GM15510 (cell line): ENCODE data around the gene MEP1B.

Experiments used
- POLR2A ChIP-seq: IDR thresholded peaks from 3 replicates; pipeline ENCODE4 v1.6.1; 2011; ENCODE audit warnings: borderline replicate concordance; ENCODE audit not compliant: insufficient read length; ENCODE audit errors: extremely low read depth

The MEP1B gene

GRCh38 chr18:32201948-32202672 lies 12.3 kb downstream of the MEP1B start:
- no peak for TF ChIP-seq POLR2A

GRCh38 chr18:32208023-32208422 lies 18.2 kb downstream of the MEP1B start:
- TF ChIP-seq POLR2A: no peak

DNA sequence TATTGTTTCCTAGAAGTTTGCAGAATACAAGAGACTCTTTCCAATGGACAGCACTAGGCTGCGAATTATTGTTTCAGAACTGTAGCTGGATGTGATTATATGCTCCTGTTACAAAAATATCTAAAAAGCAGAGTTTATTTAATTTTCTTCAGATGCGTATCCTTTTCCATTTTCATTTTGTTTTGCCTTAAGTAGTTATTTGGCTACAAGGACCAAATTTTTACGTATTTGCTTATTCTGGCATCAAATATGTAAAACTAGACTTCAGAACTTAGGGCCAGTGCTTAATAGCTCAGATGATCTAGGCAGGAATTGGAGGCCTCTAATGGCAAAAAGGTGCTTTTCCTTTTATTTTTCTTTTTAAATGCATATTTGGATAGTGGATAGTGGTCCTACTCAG lies 18.7 kb downstream of the MEP1B start:
- TF ChIP-seq POLR2A: no peak

DNA sequence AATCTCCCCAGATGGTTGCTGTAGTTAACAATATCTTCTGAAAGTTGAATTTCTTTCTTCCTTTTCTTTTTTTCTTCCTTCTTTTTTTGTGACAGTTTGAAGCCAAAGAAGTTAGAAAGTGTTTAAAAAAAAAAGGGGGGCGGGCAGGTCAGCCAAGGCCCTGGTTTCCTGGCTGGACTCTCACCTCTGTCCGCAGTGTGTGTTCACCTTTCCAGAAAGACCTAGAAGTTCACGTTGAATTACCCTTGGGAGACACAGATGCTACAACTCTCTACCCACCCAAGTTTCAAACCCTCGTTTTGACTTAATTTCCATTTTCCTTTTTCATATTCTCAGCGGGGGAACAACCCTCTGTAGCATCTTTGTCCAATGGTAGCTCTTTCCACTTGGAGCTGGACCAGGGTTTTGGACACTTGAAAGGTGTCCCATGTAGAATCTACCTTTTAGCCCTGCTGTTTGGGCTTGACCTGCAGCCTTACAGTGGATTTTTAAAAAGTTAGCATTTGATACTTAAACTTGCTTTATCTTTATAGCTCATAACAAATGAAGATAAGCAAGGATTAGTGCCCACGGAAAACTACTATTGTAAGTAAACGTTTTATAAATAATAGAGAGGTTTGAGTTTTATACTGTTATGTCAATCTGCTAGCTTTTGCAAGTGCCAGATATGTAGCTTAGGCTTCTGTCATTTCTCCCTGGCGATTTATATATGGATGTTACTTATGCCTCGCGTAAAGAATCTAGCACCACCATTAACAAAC lies 20.0 kb downstream of the MEP1B start:
- TF ChIP-seq POLR2A: no peak

DNA sequence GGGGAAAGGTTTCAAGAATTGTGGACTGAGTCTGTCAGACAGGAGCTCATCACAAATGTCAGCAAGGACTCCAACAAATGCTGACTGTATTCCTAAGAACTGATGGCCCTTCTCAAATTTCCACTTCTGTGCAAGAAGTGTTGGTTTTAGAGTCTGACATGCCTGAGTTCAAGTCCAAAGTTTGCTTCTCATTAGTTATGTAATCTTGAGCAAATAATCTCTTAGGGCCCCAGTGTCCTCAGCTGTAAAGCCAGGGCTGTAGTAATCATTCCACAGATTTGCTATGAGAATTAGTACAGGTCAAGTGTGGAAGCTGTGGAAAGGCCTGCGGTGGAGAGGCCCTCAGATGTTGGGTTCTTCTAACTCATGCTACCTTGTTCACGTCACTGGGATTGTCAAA lies 23.9 kb downstream of the MEP1B start:
- TF ChIP-seq POLR2A: no peak

GRCh38 chr18:32216390-32216789 lies 26.6 kb downstream of the MEP1B start:
- TF ChIP-seq POLR2A: no peak

DNA sequence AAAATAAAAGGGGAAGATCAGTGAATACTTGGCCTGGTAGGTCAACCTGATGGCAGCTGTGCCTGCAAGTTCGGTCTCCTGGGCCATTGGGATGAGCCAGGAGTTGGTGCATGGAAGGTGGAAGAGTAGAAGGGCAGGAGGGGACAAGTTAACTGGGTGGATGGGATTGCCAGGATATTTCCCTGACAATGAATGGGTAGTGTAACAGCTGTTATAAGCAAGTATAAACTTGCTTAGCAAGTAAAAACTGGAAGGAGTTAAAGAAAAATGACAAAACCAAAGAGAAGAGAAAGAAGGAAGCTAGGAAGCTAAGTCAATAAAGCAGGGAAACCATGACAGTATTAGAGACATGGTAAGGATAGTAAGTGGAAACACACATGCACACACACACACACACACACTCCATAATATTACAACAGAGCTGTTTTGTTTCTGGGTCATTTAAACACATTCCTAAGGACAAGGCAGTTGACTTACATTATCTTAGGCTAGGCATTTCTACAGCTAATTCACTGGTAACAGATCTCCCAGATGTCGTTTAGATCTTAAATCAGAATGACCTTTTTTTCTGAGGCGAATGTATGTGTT lies 29.7 kb downstream of the MEP1B start:
- TF ChIP-seq POLR2A: no peak

- TF ChIP-seq POLR2A: no peak
Observed at GRCh38 chr18:32237049-32237448, 47.2 kb downstream of the MEP1B start.

DNA sequence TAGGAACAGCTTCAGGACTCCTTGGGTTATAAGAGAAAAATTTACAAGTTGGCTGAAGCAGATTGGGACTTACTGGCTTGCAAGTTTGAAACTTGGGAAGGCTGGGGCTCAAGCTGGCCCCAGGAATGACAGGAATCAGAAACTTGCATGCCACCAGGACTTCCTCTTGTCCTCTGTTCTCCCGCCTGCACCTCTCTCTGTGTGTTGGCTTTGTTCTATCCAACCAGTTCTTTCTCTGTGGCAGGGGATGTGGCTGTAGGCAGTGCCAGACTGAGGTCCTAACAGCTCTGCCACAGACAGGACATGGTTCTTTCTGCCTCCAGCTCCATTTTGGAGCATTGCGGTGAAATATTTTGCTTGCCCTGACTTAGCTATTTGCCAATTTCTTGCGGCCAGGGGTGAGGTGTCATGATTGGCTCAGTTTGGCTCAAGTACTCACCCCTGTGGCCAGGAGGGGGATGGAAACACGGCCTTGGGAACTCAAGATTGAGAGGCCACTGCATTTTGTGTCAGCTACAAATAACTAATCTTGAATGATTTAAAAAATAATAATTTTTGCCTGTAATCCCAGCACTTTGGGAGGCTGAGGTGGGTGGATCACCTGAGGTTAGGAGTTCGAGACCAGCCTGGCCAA lies 48.9 kb downstream of the MEP1B start:
- TF ChIP-seq POLR2A: no peak

GRCh38 chr18:32242395-32242794 lies 52.6 kb downstream of the MEP1B start:
- TF ChIP-seq POLR2A: no peak

- TF ChIP-seq POLR2A: no peak
Observed at GRCh38 chr18:32243358-32243757, 53.5 kb downstream of the MEP1B start.

DNA sequence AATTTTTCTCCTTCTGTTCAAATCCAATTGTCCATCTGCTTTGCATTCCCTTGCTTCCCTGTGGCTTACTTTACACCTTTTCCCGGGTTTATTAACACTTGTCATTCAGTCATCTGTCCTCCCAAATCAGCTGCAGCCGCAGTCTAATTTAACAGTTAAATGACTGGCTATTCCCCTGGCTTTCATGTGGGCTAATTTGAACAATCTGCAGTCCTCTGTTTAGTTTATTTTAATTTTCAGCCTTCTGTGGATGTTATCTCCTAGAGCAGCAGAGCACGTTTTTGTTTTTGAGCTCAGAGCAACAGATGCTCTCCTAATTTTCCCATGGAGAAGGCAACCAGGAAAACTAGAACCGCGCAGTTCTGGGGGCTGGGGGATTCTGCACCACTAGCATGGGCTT lies 55.0 kb downstream of the MEP1B start:
- TF ChIP-seq POLR2A: no peak

- TF ChIP-seq POLR2A: no peak
Observed at GRCh38 chr18:32249147-32249929, 59.5 kb downstream of the MEP1B start.

DNA sequence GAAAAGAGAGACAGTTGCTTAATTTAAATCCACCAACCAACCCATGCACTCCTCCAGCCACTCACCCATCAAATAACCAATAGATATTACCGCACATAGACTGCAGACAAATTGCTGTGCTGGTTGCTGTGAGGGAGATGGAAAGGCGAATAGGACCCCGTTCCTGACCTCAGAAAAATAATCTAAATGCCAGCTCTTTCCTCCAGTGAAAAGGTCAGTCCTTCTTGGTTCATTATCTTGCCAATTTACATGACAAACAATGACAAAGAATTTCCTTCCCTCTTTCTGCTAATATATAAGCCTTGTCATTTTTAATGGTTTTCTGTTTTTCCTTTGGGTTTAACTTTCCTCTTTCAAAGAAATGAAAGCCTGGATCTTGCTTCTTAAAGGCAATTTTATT lies 61.6 kb downstream of the MEP1B start:
- TF ChIP-seq POLR2A: no peak
